HepG2 (cell line): ENCODE results near the gene BCL2. TPM values are rescaled to one million over a fixed set of nuclear protein-coding genes. Genes with fewer than 3 reads are reported as not detected.

ENCODE experiments used
- ATAC-seq: fragments of 200-7000 bp; cut with Tn5 transposase; 3 replicates; pipeline ENCODE4 v1.9.1; 2020; ENCODE audit warnings: mild to moderate bottlenecking, moderate library complexity
- BruUV-seq: library from RNA; stranded (reverse); fragments of 400-500 nt; replicated peaks from 2 replicates; lab custom pipeline; 2021; lab: Mats Ljungman, UMichigan
- CTCF ChIA-PET: fragments of 300-600 bp; formaldehyde crosslinking; extraction: SDS; loops from one replicate; lab custom pipeline; 2021; ENCODE audit warnings: low total read pairs, inconsistent platforms, low intra/inter-chr PET ratio; lab: Yijun Ruan, JAX
- POLR2A ChIA-PET: fragments of 350-600 bp; sonication (Branson Sonifier 250); formaldehyde crosslinking; loops from one replicate; lab custom pipeline; 2020; ENCODE audit warnings: antibody characterized with exemption, inconsistent platforms; lab: Yijun Ruan, JAX
- DNase-seq: peaks from one replicate; pipeline ENCODE4 v3.0.0-alpha.2; 2015; ENCODE audit warnings: low spot score
- FAIRE-seq: peaks from 3 replicates; lab custom pipeline; 2011; peaks lifted over from hg19 to GRCh38; lab: Jason Lieb, UNC
- H2AFZ ChIP-seq: one replicate; pipeline ENCODE4 v1.6.1; 2011; ENCODE audit warnings: low read length, inconsistent platforms
- H3K27ac ChIP-seq: fragments of 300-600 bp; 3 replicates; pipeline ENCODE4 v1.8.0; 2011; ENCODE audit warnings: mixed run types, mild to moderate bottlenecking, mixed read lengths, low read length, inconsistent platforms; ENCODE audit not compliant: insufficient read depth; ENCODE audit errors: extremely low read length
- H3K27me3 ChIP-seq, 2 experiments: fragments of 200-600 bp in 1 of 2; 2 replicates in 1 of 2; 3 replicates in 1 of 2; pipeline versions ENCODE4 v1.6.0 to v1.8.0; 2011; ENCODE audit warnings: low read length in 2 of 2, mild to moderate bottlenecking in 2 of 2, moderate library complexity in 2 of 2, inconsistent platforms in 1 of 2; ENCODE audit not compliant: insufficient read depth in 2 of 2, control insufficient read depth in 1 of 2
- H3K36me3 ChIP-seq, 2 experiments: fragments of 200-600 bp in 1 of 2; replicated peaks in 1 of 2; 2 replicates in 1 of 2; 3 replicates in 1 of 2; pipeline versions ENCODE4 v1.5.1 to v1.8.0; 2011; ENCODE audit warnings: low read length in 2 of 2, inconsistent platforms in 1 of 2; ENCODE audit not compliant: insufficient read depth in 2 of 2, control insufficient read depth in 1 of 2
- H3K4me1 ChIP-seq: 2 replicates; pipeline ENCODE4 v1.5.1; 2012; ENCODE audit warnings: low read length, inconsistent platforms; ENCODE audit not compliant: insufficient read depth
- H3K4me2 ChIP-seq: 2 replicates; pipeline ENCODE4 v1.6.0; 2011; ENCODE audit warnings: low read depth, low read length, inconsistent platforms
- H3K4me3 ChIP-seq, 3 experiments: fragments of 200-600 bp in 1 of 3; sonication (generic), shearing (Covaris generic) in 1 of 3; replicated peaks in 1 of 3; 2 replicates each; pipeline ENCODE4 v1.5.1; 2011 to 2016; ENCODE audit warnings: low read length in 3 of 3, inconsistent platforms in 2 of 3, low read depth in 2 of 3, mild to moderate bottlenecking in 2 of 3, control low read depth in 1 of 3, mixed read lengths in 1 of 3; ENCODE audit not compliant: insufficient read depth in 1 of 3
- H3K79me2 ChIP-seq: one replicate; pipeline ENCODE4 v1.6.1; 2011; ENCODE audit warnings: low read length, inconsistent platforms; ENCODE audit not compliant: insufficient read depth
- H3K9ac ChIP-seq: 2 replicates; pipeline ENCODE4 v1.6.0; 2011; ENCODE audit warnings: mild to moderate bottlenecking, low read depth, low read length, inconsistent platforms; ENCODE audit not compliant: insufficient read depth
- H3K9me3 ChIP-seq: 2 replicates; pipeline ENCODE4 v1.5.1; 2012; ENCODE audit warnings: mild to moderate bottlenecking, low read length
- H4K20me1 ChIP-seq: 2 replicates; pipeline ENCODE4 v1.6.0; 2011; ENCODE audit warnings: inconsistent platforms, mild to moderate bottlenecking, low read length, moderate library complexity; ENCODE audit not compliant: insufficient read depth
- ARHGAP35 ChIP-seq: sonication (generic); formaldehyde crosslinking; IDR thresholded peaks from 2 replicates; pipeline ENCODE4 v1.9.0; 2022; ENCODE audit warnings: mild to moderate bottlenecking, inconsistent platforms, moderate library complexity, missing genetic modification reagents, borderline replicate concordance
- DBP ChIP-seq: sonication (generic); formaldehyde crosslinking; IDR thresholded peaks from 2 replicates; pipeline ENCODE4 v1.4.0; 2020; ENCODE audit warnings: missing genetic modification reagents; ENCODE audit errors: not compliant biosample characterization
- HDAC2 ChIP-seq: sonication (generic); formaldehyde crosslinking; IDR thresholded peaks from 2 replicates; pipeline ENCODE4 v1.4.0; 2020; ENCODE audit warnings: missing genetic modification reagents
- MTA1 ChIP-seq: sonication (generic); formaldehyde crosslinking; IDR thresholded peaks from 2 replicates; pipeline ENCODE4 v1.4.0; 2020; ENCODE audit warnings: missing genetic modification reagents, mild to moderate bottlenecking, borderline replicate concordance
- MTA3 ChIP-seq: sonication (generic); formaldehyde crosslinking; IDR thresholded peaks from 2 replicates; pipeline ENCODE4 v1.4.0; 2020; ENCODE audit warnings: missing genetic modification reagents
- PCBP2 ChIP-seq: fragments of 200-400 bp; formaldehyde crosslinking; optimal IDR thresholded peaks from 2 replicates; pipeline ENCODE3; 2018; ENCODE audit warnings: low read length, low read depth; ENCODE audit not compliant: poor library complexity, severe bottlenecking
- POGZ ChIP-seq: sonication (generic); formaldehyde crosslinking; IDR thresholded peaks from 2 replicates; pipeline ENCODE4 v1.4.0; 2020; ENCODE audit warnings: mild to moderate bottlenecking, missing genetic modification reagents
- RARA ChIP-seq: IDR thresholded peaks from 2 replicates; pipeline ENCODE4 v1.6.1; 2016; ENCODE audit warnings: missing genetic modification reagents, missing compliant biosample characterization
- RXRA ChIP-seq: sonication (generic); formaldehyde crosslinking; IDR thresholded peaks from 2 replicates; pipeline ENCODE4 v1.5.1; 2020; ENCODE audit warnings: missing genetic modification reagents
- ZBTB44 ChIP-seq: sonication (generic); formaldehyde crosslinking; IDR thresholded peaks from 2 replicates; pipeline ENCODE4 v1.4.0; 2020; ENCODE audit warnings: missing genetic modification reagents
- ZNF614 ChIP-seq: IDR thresholded peaks from 2 replicates; pipeline ENCODE4 v1.6.1; 2018; ENCODE audit warnings: missing biosample characterization, missing genetic modification reagents, inconsistent platforms, borderline replicate concordance
- whole genome bisulfite sequencing: methylation state at CpG from one replicate; pipeline ENCODE4 v1.1.6; 2017; ENCODE audit warnings: low lambda C conversion rate; 5-methylcytosine and 5-hydroxymethylcytosine counted together
- in situ Hi-C: cut with HindIII; loops from 2 replicates; pipeline ENCODE4 v1.10.0; 2017; ENCODE audit warnings: low pct_unique_long_range_greater_than_20kb; ENCODE audit not compliant: extremely low pct_ligation_motif_present
- intact Hi-C: fragments of 100-400 bp; cut with micrococcal nuclease; formaldehyde crosslinking; loops from one replicate; pipeline ENCODE4 v1.10.0; 2022; ENCODE audit not compliant: unreplicated experiment
- polyA plus RNA-seq, 8 experiments: library from polyadenylated mRNA; depleted of rRNA in 3 of 8; stranded (reverse) in 7 of 8; unstranded in 1 of 8; fragments of >200 nt; fragmentation: Illumina TruSeq in 4 of 8; extraction: Trizol in 4 of 8; gene quantifications; 2 replicates each; pipeline versions ENCODE4 v1.2.1 to v1.2.3, GENCODE V29; 2011 to 2016; ENCODE audit warnings: low read depth in 4 of 8, missing spikeins in 1 of 8, mixed read lengths in 1 of 8; ENCODE audit not compliant: insufficient read depth in 1 of 8
- total RNA-seq, 5 experiments: library from RNA; depleted of rRNA; stranded (reverse); fragments of >200 nt; fragmentation: Illumina TruSeq; extraction: Trizol; gene quantifications; 2 replicates each; pipeline ENCODE4 v1.2.3, GENCODE V29; 2016; ENCODE audit warnings: low read depth in 1 of 5

The BCL2 gene
- total and polyA plus RNA-seq, 2 of the 13 experiments (the other 11 are each of a cell fraction or from before 2014, with no cell fraction given) = 0.07 to 0.53 TPM

DNA sequence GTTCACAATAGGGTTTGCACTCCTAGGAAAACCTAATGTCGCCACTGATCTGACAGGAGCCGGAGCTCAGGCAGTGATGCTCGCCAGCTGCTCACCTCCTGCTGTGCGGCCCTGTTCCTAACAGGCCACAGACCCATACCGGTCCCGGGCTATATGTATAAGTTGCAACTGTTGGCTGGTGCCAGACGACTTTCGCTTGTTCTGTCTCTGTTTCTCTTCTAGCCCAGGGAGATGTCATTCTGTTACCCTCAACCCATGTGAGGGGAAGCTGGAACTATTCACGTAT, 170.3 kb downstream of the BCL2 start:
- Histone ChIP-seq H3K9ac (no peak overlapping the region), H3K4me2 (no peak overlapping the region), H2AFZ (no peak overlapping the region), H3K9me3 (no peaks in the 10 kb centered on the region), H3K4me3 (no peak overlapping the region), H3K36me3 (no peaks in the 10 kb centered on the region), H3K27ac (no peak overlapping the region), H3K27me3 (peaks cover 3 to 70% of the 10 kb centered on the region in 2 experiments; a peak in 3 of 5 replicates)
- CTCF ChIA-PET = no interaction called here
- BruUV-seq = no TSS peak
- WGBS = 59% methylated on average over 5 of the region's 9 CpGs
- no peak for ATAC-seq
- TF ChIP-seq ARHGAP35 = no peak
- TF ChIP-seq RARA = no peak
- TF ChIP-seq ZNF614 (CRISPR knock-in tag) = no peak
- TF ChIP-seq MTA3 (CRISPR knock-in tag) = no peak
- no peak for TF ChIP-seq ZBTB44 (CRISPR knock-in tag)
- TF ChIP-seq HDAC2 (CRISPR knock-in tag) = no peak
- TF ChIP-seq POGZ (CRISPR knock-in tag) = no peak
- TF ChIP-seq DBP (CRISPR knock-in tag) = no peak
- no peak for TF ChIP-seq RXRA (CRISPR knock-in tag)
- TF ChIP-seq PCBP2 = no peak
- TF ChIP-seq MTA1 = no peak
- TF ChIP-seq, all 625 proteins: peak for 0
- Histone ChIP-seq H3K4me1 (no peaks in the 10 kb centered on the region), H3K79me2 (no peaks in the 10 kb centered on the region), H4K20me1 (no peaks in the 10 kb centered on the region)
- intact Hi-C loops (no loop called here), in situ Hi-C loops (no loop called here)
- POLR2A ChIA-PET = no interaction called here
- no peak for FAIRE-seq
- no peak for DNase-seq
